ENCODE data around the gene ANKRD31. TPM values are rescaled to one million over a fixed set of nuclear protein-coding genes. Genes with fewer than 3 reads are reported as not detected.

The ANKRD31 gene
- total RNA-seq, 4 donors from 2014 or later: under 0.01 to 0.11 (median 0.03) TPM

- H3K36me3 ChIP-seq: no peaks in the 10 kb centered on the region
- no peaks in the 10 kb centered on the region for H3K4me1 ChIP-seq
- intact Hi-C loops (cut with DNase I): no loop called here
- H3K4me3 ChIP-seq: no peak overlapping the region
- TF ChIP-seq CTCF (IDR thresholded peaks at IDR 0.05): no peak
- no peak for TF ChIP-seq POLR2AphosphoS5 (IDR thresholded peaks at IDR 0.05)
- no peak for TF ChIP-seq EP300 (IDR thresholded peaks at IDR 0.05)
- no peak for TF ChIP-seq POLR2A (IDR thresholded peaks at IDR 0.05; ENCODE audit: low read depth)
- WGBS: 87% methylated on average over 3 of the region's 3 CpGs
- no peaks in the 10 kb centered on the region for H3K27me3 ChIP-seq
- no peak overlapping the region for H3K27ac ChIP-seq (replicated peaks in 1 of 4)
- DNase-seq (ENCODE audit: extremely low spot score): no peak
- no peaks in the 10 kb centered on the region for H3K9me3 ChIP-seq
These were observed 33.1 kb downstream of the ANKRD31 start for GRCh38 chr5:75203604-75204003.

- intact Hi-C loops (cut with DNase I): no loop called here
- H3K4me1 ChIP-seq: no peaks in the 10 kb centered on the region
- H3K9me3 ChIP-seq: no peaks in the 10 kb centered on the region
- no peaks in the 10 kb centered on the region for H3K27me3 ChIP-seq
- no peak for DNase-seq (ENCODE audit: extremely low spot score)
- WGBS: 91% methylated on average over 1 of the region's 1 CpG
- TF ChIP-seq POLR2A (IDR thresholded peaks at IDR 0.05; ENCODE audit: low read depth) (no peak), CTCF (IDR thresholded peaks at IDR 0.05) (no peak), POLR2AphosphoS5 (IDR thresholded peaks at IDR 0.05) (no peak), EP300 (IDR thresholded peaks at IDR 0.05) (no peak)
- H3K27ac ChIP-seq (replicated peaks in 1 of 4): no peak overlapping the region
- H3K36me3 ChIP-seq: no peaks in the 10 kb centered on the region
- no peak overlapping the region for H3K4me3 ChIP-seq
These were observed 33.7 kb downstream of the ANKRD31 start for GRCh38 chr5:75202935-75203334.

- WGBS: 91% methylated on average over 4 of the region's 4 CpGs
- H3K4me1 ChIP-seq: no peaks in the 10 kb centered on the region
- TF ChIP-seq EP300 (IDR thresholded peaks at IDR 0.05): no peak
- no peak for TF ChIP-seq POLR2AphosphoS5 (IDR thresholded peaks at IDR 0.05)
- TF ChIP-seq CTCF (IDR thresholded peaks at IDR 0.05): no peak
- no peak for TF ChIP-seq POLR2A (IDR thresholded peaks at IDR 0.05; ENCODE audit: low read depth)
- H3K4me3 ChIP-seq: no peak overlapping the region
- no peaks in the 10 kb centered on the region for H3K9me3 ChIP-seq
- H3K36me3 ChIP-seq: no peaks in the 10 kb centered on the region
- H3K27ac ChIP-seq (replicated peaks in 1 of 4): no peak overlapping the region
- intact Hi-C loops (cut with DNase I): no loop called here
- no peak for DNase-seq (ENCODE audit: extremely low spot score)
- no peaks in the 10 kb centered on the region for H3K27me3 ChIP-seq
These were observed 35.9 kb downstream of the ANKRD31 start for GRCh38 chr5:75200776-75201175.

DNA sequence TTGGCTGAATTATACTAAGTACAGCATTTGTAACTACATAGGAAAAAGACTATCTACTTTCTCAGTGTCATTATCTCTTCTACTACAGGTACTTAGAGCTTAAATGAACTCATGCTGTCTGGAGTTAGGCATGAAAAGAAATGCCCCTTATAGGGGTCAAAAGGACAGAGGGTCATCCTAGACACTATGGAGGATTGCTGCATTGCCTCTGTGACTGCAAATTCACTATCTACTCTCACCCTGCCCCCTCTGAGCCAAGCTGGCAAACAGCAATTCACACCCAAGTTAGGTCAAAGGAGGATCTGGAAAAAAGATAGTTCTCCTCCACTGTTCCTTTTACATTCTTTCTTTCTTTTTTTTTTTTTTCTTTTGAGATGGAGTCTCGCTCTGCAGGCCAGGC, 36.7 kb downstream of the ANKRD31 start:
- TF ChIP-seq CTCF (IDR thresholded peaks at IDR 0.05) (no peak), POLR2A (IDR thresholded peaks at IDR 0.05; ENCODE audit: low read depth) (no peak), POLR2AphosphoS5 (IDR thresholded peaks at IDR 0.05) (no peak)

DNA sequence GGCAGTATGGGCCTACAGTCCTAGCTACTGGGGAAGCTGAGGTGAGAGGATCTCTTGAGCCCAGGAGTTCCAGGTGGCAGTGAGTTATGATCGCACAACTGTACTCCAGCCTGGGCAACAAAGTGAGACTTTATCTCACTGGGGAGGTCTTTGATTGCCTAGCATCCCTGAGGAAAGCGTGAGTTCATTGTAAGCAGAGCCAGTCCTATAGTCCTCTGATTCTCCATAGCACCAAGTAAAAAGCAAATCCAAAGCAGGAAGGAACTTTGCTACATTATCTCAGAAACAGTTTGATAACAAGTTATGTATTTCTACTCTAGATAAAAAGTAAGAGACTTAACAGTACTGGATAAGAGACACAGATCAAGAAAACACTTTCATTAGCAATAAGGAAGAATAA, 37.6 kb downstream of the ANKRD31 start:
- H3K9me3 ChIP-seq: no peaks in the 10 kb centered on the region
- no peaks in the 10 kb centered on the region for H3K27me3 ChIP-seq
- no peak for DNase-seq (ENCODE audit: extremely low spot score)
- no peak overlapping the region for H3K4me3 ChIP-seq
- H3K36me3 ChIP-seq: no peaks in the 10 kb centered on the region
- no peaks in the 10 kb centered on the region for H3K4me1 ChIP-seq
- 91% methylated on average over 2 of the region's 2 CpGs for WGBS
- intact Hi-C loops (cut with DNase I): no loop called here
- TF ChIP-seq EP300 (IDR thresholded peaks at IDR 0.05) (no peak), POLR2A (IDR thresholded peaks at IDR 0.05; ENCODE audit: low read depth) (no peak), CTCF (IDR thresholded peaks at IDR 0.05) (no peak), POLR2AphosphoS5 (IDR thresholded peaks at IDR 0.05) (no peak)
- no peak overlapping the region for H3K27ac ChIP-seq (replicated peaks in 1 of 4)

More for the DNA sequence above, 36.7 kb downstream of the ANKRD31 start:
- DNase-seq (ENCODE audit: extremely low spot score): no peak
- Histone ChIP-seq H3K4me3 (no peak overlapping the region), H3K27ac (replicated peaks in 1 of 4) (no peak overlapping the region), H3K4me1 (no peaks in the 10 kb centered on the region), H3K27me3 (no peaks in the 10 kb centered on the region), H3K9me3 (no peaks in the 10 kb centered on the region), H3K36me3 (no peaks in the 10 kb centered on the region)
- WGBS: 92% methylated on average over 1 of the region's 1 CpG
- intact Hi-C loops (cut with DNase I): no loop called here

Data from esophagus muscularis mucosa (tissue), 4 donors.